ENCODE measurements around the gene C4orf33.
"Not testable (repeated sequence)": the region's sequence is repeated elsewhere in the genome, so short reads cannot be mapped to it uniquely, and the experiment has no call there.

The C4orf33 gene

GRCh38 chr4:129113919-129114318 is 18.0 kb downstream of the C4orf33 start:
- TF ChIP-seq CTCF (IDR thresholded peaks at IDR 0.05; ENCODE audit: low read length) (no peak), EZH2 (IDR thresholded peaks at IDR 0.05; ENCODE audit: borderline replicate concordance, low read length) (no peak)
- Histone ChIP-seq H3K79me2 (ENCODE audit: insufficient read depth, low read length) (no peaks in the 10 kb centered on the region), H3K9me3 (ENCODE audit: low read length) (no peaks in the 10 kb centered on the region)

GRCh38 chr4:129117705-129118104 is 21.8 kb downstream of the C4orf33 start:
- Histone ChIP-seq H2AFZ (ENCODE audit: low read length) (no peak overlapping the region), H3K9me2 (ENCODE audit: low read depth, low read length) (no peaks in the 10 kb centered on the region), H3K27me3 (ENCODE audit: insufficient read depth, low read length) (no peaks in the 10 kb centered on the region), H3K4me1 (ENCODE audit: insufficient read depth, low read length, severe bottlenecking) (no peaks in the 10 kb centered on the region), H3K36me3 (ENCODE audit: insufficient read depth, low read length) (no peaks in the 10 kb centered on the region), H3K27ac (ENCODE audit: low read depth, low read length, poor library complexity, severe bottlenecking) (no peak overlapping the region), H3K9me3 (ENCODE audit: low read length) (no peaks in the 10 kb centered on the region), H3K4me2 (ENCODE audit: low read length) (no peak overlapping the region), H3K79me2 (ENCODE audit: insufficient read depth, low read length) (no peaks in the 10 kb centered on the region), H3K4me3 (ENCODE audit: low read depth, low read length, poor library complexity, severe bottlenecking) (no peak overlapping the region), H3K9ac (ENCODE audit: low read length) (no peak overlapping the region), H4K20me1 (ENCODE audit: insufficient read depth, low read length) (no peaks in the 10 kb centered on the region), H3F3A (ENCODE audit: insufficient read depth, low read length) (no peaks in the 10 kb centered on the region)
- TF ChIP-seq CTCF (IDR thresholded peaks at IDR 0.05; ENCODE audit: low read length) (no peak), EZH2 (IDR thresholded peaks at IDR 0.05; ENCODE audit: borderline replicate concordance, low read length) (no peak)

More at GRCh38 chr4:129113919-129114318, 18.0 kb downstream of the C4orf33 start:
- no peaks in the 10 kb centered on the region for H4K20me1 ChIP-seq (ENCODE audit: insufficient read depth, low read length)
- no peak overlapping the region for H3K4me2 ChIP-seq (ENCODE audit: low read length)
- H3K4me1 ChIP-seq (ENCODE audit: insufficient read depth, low read length, severe bottlenecking) = no peaks in the 10 kb centered on the region
- no peak overlapping the region for H2AFZ ChIP-seq (ENCODE audit: low read length)
- no peaks in the 10 kb centered on the region for H3K9me2 ChIP-seq (ENCODE audit: low read depth, low read length)
- no peak overlapping the region for H3K4me3 ChIP-seq (ENCODE audit: low read depth, low read length, poor library complexity, severe bottlenecking)
- no peaks in the 10 kb centered on the region for H3K36me3 ChIP-seq (ENCODE audit: insufficient read depth, low read length)
- no peak overlapping the region for H3K27ac ChIP-seq (ENCODE audit: low read depth, low read length, poor library complexity, severe bottlenecking)
- no peaks in the 10 kb centered on the region for H3K27me3 ChIP-seq (ENCODE audit: insufficient read depth, low read length)
- no peak overlapping the region for H3K9ac ChIP-seq (ENCODE audit: low read length)
- H3F3A ChIP-seq (ENCODE audit: insufficient read depth, low read length) = no peaks in the 10 kb centered on the region

- not testable (repeated sequence) for H3K9ac ChIP-seq (ENCODE audit: low read length); H3K9me2 ChIP-seq (ENCODE audit: low read depth, low read length); H3K79me2 ChIP-seq (ENCODE audit: insufficient read depth, low read length); H3K9me3 ChIP-seq (ENCODE audit: low read length); H3K36me3 ChIP-seq (ENCODE audit: insufficient read depth, low read length); H3F3A ChIP-seq (ENCODE audit: insufficient read depth, low read length); H4K20me1 ChIP-seq (ENCODE audit: insufficient read depth, low read length); H3K4me3 ChIP-seq (ENCODE audit: low read depth, low read length, poor library complexity, severe bottlenecking); H3K4me2 ChIP-seq (ENCODE audit: low read length); H3K27ac ChIP-seq (ENCODE audit: low read depth, low read length, poor library complexity, severe bottlenecking); H2AFZ ChIP-seq (ENCODE audit: low read length); H3K27me3 ChIP-seq (ENCODE audit: insufficient read depth, low read length); H3K4me1 ChIP-seq (ENCODE audit: insufficient read depth, low read length, severe bottlenecking)
Measured at GRCh38 chr4:129126614-129127013, 30.7 kb downstream of the C4orf33 start.

GRCh38 chr4:129129143-129129542 is 33.2 kb downstream of the C4orf33 start:
- Histone ChIP-seq H2AFZ (ENCODE audit: low read length) (no peak overlapping the region), H4K20me1 (ENCODE audit: insufficient read depth, low read length) (no peaks in the 10 kb centered on the region), H3F3A (ENCODE audit: insufficient read depth, low read length) (no peaks in the 10 kb centered on the region), H3K36me3 (ENCODE audit: insufficient read depth, low read length) (no peaks in the 10 kb centered on the region), H3K27ac (ENCODE audit: low read depth, low read length, poor library complexity, severe bottlenecking) (no peak overlapping the region), H3K9me3 (ENCODE audit: low read length) (no peaks in the 10 kb centered on the region), H3K27me3 (ENCODE audit: insufficient read depth, low read length) (no peaks in the 10 kb centered on the region), H3K4me1 (ENCODE audit: insufficient read depth, low read length, severe bottlenecking) (no peaks in the 10 kb centered on the region), H3K9me2 (ENCODE audit: low read depth, low read length) (no peaks in the 10 kb centered on the region), H3K4me2 (ENCODE audit: low read length) (no peak overlapping the region), H3K79me2 (ENCODE audit: insufficient read depth, low read length) (no peaks in the 10 kb centered on the region), H3K4me3 (ENCODE audit: low read depth, low read length, poor library complexity, severe bottlenecking) (no peak overlapping the region), H3K9ac (ENCODE audit: low read length) (no peak overlapping the region)
- TF ChIP-seq CTCF (IDR thresholded peaks at IDR 0.05; ENCODE audit: low read length) = no peak
- TF ChIP-seq EZH2 (IDR thresholded peaks at IDR 0.05; ENCODE audit: borderline replicate concordance, low read length) = no peak

Data from OCI-LY1 (cell line).